ENCODE measurements around the gene EDAR.

Gene EDAR

DNA sequence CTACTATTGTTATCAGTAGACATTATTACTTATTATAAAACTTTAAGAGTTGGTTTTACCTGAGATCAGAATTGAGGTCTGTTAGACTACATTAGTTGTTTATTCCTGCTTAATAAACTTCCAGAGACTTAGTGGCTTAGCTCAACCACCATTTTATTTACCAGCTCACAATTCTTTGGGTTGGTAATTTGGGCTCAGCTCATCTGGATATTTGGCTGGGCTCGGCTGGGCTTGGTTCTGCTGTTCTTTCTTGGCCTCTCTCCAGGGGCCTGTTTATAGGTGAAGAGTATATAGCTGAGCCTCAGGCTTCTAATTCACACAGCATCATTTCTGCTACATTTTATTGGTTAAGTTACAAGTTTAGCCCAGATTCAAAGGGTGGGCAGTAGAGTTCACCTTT is 134.5 kb downstream of the EDAR start:
- DNase-seq (ENCODE audit: extremely low read depth, low read depth), result no peak
- TF ChIP-seq, protein P1, sequence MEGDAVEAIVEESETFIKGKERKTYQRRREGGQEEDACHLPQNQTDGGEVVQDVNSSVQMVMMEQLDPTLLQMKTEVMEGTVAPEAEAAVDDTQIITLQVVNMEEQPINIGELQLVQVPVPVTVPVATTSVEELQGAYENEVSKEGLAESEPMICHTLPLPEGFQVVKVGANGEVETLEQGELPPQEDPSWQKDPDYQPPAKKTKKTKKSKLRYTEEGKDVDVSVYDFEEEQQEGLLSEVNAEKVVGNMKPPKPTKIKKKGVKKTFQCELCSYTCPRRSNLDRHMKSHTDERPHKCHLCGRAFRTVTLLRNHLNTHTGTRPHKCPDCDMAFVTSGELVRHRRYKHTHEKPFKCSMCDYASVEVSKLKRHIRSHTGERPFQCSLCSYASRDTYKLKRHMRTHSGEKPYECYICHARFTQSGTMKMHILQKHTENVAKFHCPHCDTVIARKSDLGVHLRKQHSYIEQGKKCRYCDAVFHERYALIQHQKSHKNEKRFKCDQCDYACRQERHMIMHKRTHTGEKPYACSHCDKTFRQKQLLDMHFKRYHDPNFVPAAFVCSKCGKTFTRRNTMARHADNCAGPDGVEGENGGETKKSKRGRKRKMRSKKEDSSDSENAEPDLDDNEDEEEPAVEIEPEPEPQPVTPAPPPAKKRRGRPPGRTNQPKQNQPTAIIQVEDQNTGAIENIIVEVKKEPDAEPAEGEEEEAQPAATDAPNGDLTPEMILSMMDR (IDR thresholded peaks at IDR 0.05; ENCODE audit: low read depth, low read length), result no peak

DNA sequence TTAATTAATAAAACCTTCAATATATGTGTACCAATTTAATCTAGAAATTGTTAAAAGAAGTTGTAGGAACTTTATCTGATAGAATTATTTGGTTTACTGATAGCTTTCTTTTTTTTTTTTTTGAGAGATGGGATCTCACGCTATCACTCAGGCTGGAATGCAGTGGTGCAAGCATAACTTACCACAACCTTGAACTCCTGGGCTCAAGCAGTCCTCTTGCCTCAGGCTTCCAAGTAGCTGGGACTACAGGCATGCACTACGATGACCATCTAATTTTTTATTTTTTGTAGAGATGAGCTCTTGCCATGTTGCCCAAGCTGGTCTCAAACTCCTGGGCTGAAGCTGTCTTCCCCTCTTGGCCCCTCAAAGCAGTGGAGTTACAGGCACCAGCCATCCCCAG is 135.6 kb downstream of the EDAR start:
- TF ChIP-seq, protein P1 (IDR thresholded peaks at IDR 0.05; ENCODE audit: low read depth, low read length), result no peak
- no peak for DNase-seq (ENCODE audit: extremely low read depth, low read depth)

DNA sequence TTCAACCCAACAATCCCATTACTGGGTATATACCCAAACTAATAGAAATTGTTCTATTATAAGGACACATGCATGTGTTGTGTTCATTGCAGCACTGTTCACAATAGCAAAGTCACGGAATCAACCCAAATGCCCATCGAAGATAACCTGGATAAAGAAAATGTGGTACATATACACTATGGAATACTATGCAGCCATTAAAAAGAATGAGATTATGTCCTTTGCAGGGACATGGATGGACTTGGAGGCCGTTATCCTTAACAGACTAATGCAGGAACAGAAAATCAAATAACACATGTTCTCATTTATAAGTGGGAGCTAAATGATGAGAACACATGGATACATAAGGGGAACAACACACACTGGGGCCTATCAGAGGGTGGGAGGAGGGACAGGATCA is 136.6 kb downstream of the EDAR start:
- TF ChIP-seq, protein P1 (IDR thresholded peaks at IDR 0.05; ENCODE audit: low read depth, low read length), result no peak
- no peak for DNase-seq (ENCODE audit: extremely low read depth, low read depth)

DNA sequence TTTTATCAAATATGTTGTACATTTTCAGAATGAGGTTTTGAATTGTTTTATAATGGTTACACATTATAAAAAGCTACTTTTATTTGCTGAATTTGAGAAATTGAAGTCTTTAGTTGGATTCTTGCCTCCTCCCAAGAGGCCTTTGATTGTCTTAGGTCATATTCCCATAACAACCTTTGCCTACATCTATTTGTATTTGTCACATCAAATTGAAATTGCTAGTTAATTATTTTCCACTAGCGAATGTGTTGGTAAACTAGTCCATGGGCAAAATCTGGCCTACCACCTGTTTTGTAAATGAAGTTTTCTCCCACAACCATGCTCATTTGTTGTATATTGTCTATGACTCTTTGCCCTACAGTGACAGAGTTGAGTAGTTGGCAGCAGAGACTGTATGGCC is 142.0 kb downstream of the EDAR start:
- TF ChIP-seq, protein P1 (IDR thresholded peaks at IDR 0.05; ENCODE audit: low read depth, low read length), result no peak
- no peak for DNase-seq (ENCODE audit: extremely low read depth, low read depth)

DNA sequence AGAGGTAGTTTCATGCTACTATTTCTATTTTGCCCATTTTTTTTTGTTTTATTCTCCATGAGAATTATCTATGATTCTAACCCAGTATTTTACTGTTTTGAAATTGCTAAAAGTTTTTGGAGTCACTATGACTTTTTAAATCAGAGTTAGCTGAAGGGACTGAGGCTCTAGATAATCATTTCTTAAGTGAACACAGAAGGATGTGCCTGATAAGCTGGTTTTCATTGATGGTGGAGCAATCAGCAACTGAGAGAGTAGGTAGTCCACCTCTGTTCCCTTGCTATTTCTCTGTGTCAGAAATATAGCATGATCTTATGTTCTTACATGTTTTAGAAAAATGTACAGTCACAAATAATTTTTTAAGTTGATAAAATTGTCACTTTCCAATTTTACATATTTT is 143.1 kb downstream of the EDAR start:
- TF ChIP-seq, protein P1 (IDR thresholded peaks at IDR 0.05; ENCODE audit: low read depth, low read length), result no peak
- no peak for DNase-seq (ENCODE audit: extremely low read depth, low read depth)
